ENCODE data around the gene PLA2G4C.

DNA sequence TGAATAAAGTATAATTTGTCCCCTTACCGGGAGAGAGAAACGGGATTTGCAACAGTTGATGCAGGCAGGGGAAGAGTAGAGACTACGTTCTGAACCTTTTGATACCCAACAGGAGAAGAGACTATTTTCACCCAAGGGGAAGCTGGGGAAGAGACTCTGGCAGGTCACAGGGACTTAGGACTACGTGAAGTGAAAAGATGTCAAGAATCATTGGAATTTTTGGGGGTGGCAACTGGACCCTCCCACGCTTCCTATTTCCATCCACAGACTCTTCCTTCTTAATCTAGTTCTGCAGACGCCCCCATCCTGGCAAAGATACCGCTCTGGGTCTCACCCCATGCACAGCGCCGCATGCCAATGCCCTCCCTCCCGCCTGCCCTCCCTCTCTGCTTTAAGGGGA is 80.5 kb downstream of the PLA2G4C start:
- TF ChIP-seq TAF1 (IDR thresholded peaks at IDR 0.05; ENCODE audit: low read depth, low read length) (no peak), POLR2AphosphoS5 (IDR thresholded peaks at IDR 0.05; ENCODE audit: low read depth, low read length) (no peak), POLR2A (IDR thresholded peaks at IDR 0.05; ENCODE audit: low read depth, low read length) (no peak)

Measured in GM12891 (cell line).